PC-3 (cell line): ENCODE results near the gene ERGIC2.
A peak's percentile ranks its signal among the peaks of the same experiment; 100 is the strongest.

Experiments used
- EZH2 ChIP-seq: fragments of 300-600 bp; sonication (generic); IDR thresholded peaks from one replicate; pipeline ENCODE4 v1.6.1; 2017; ENCODE audit warnings: antibody characterized with exemption, mild to moderate bottlenecking, low read length; ENCODE audit not compliant: unreplicated experiment
- TF ChIP-seq, protein P1 (sequence below): fragments of 300-600 bp; sonication (generic); conservative IDR thresholded peaks from 2 replicates; pipeline ENCODE4 v1.5.1; 2017; ENCODE audit warnings: antibody characterized with exemption, low read depth, mild to moderate bottlenecking, low read length

- TF ChIP-seq, protein P1, sequence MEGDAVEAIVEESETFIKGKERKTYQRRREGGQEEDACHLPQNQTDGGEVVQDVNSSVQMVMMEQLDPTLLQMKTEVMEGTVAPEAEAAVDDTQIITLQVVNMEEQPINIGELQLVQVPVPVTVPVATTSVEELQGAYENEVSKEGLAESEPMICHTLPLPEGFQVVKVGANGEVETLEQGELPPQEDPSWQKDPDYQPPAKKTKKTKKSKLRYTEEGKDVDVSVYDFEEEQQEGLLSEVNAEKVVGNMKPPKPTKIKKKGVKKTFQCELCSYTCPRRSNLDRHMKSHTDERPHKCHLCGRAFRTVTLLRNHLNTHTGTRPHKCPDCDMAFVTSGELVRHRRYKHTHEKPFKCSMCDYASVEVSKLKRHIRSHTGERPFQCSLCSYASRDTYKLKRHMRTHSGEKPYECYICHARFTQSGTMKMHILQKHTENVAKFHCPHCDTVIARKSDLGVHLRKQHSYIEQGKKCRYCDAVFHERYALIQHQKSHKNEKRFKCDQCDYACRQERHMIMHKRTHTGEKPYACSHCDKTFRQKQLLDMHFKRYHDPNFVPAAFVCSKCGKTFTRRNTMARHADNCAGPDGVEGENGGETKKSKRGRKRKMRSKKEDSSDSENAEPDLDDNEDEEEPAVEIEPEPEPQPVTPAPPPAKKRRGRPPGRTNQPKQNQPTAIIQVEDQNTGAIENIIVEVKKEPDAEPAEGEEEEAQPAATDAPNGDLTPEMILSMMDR: peak; percentile 56
- TF ChIP-seq EZH2: no peak
Observed at GRCh38 chr12:29427964-29428363, 47.0 kb upstream of the ERGIC2 start.
